Endothelial cell of umbilical vein (primary cell): ENCODE data around the gene PLA2G5. TPM values are rescaled to one million over a fixed set of nuclear protein-coding genes. Genes with fewer than 3 reads are reported as not detected.

Experiments
- BruUV-seq: library from RNA; stranded (reverse); fragments of 400-500 nt; replicated peaks from 2 replicates; lab custom pipeline; 2021; lab: Mats Ljungman, UMichigan
- CTCF ChIA-PET: fragments of 300-600, 350-600 bp; sonication (Branson Sonifier 250); formaldehyde crosslinking; loops from one replicate; lab custom pipeline; 2021; ENCODE audit warnings: antibody characterized with exemption, inconsistent platforms; lab: Charles Lee
- POLR2A ChIA-PET: fragments of 300-600, 350-600 bp; sonication (Branson Sonifier 250); formaldehyde crosslinking; loops from one replicate; lab custom pipeline; 2021; ENCODE audit warnings: antibody characterized with exemption, inconsistent platforms; lab: Charles Lee
- DNase-seq: peaks from one replicate; pipeline ENCODE4 v3.0.0-alpha.2; 2011; ENCODE audit warnings: low read depth, low spot score
- FAIRE-seq: peaks from 2 replicates; lab custom pipeline; 2011; peaks lifted over from hg19 to GRCh38; lab: Jason Lieb, UNC
- H2AFZ ChIP-seq: 2 replicates; pipeline ENCODE4 v1.6.0; 2012; ENCODE audit warnings: low read depth, low read length, control low read depth, inconsistent platforms
- H3K27ac ChIP-seq: 2 replicates; pipeline ENCODE4 v1.5.1; 2011; ENCODE audit warnings: low read depth, mild to moderate bottlenecking, control low read depth, low read length, moderate library complexity; ENCODE audit not compliant: insufficient read depth
- H3K27me3 ChIP-seq, 2 experiments: 2 replicates each; pipeline versions ENCODE4 v1.6.0 to v1.6.1; 2011; ENCODE audit warnings: low read length in 2 of 2, mixed read lengths in 1 of 2; ENCODE audit not compliant: control insufficient read depth in 2 of 2, insufficient read depth in 2 of 2
- H3K36me3 ChIP-seq, 2 experiments: 2 replicates in 1 of 2; 3 replicates in 1 of 2; pipeline ENCODE4 v1.5.1; 2011; ENCODE audit warnings: low read length in 2 of 2, mild to moderate bottlenecking in 1 of 2, moderate library complexity in 1 of 2; ENCODE audit not compliant: control insufficient read depth in 2 of 2, insufficient read depth in 2 of 2; ENCODE audit errors: extremely low read depth in 1 of 2
- H3K4me1 ChIP-seq: 3 replicates; pipeline ENCODE4 v1.5.1; 2011; ENCODE audit warnings: mild to moderate bottlenecking, low read length; ENCODE audit not compliant: control insufficient read depth, insufficient read depth; ENCODE audit errors: extremely low read depth
- H3K4me2 ChIP-seq: 2 replicates; pipeline ENCODE4 v1.6.1; 2011; ENCODE audit warnings: low read length, control low read depth, mixed read lengths; ENCODE audit not compliant: insufficient read depth
- H3K4me3 ChIP-seq, 3 experiments: fragments of 200-600 bp in 1 of 3; sonication (generic), shearing (Covaris generic) in 1 of 3; replicated peaks in 1 of 3; 2 replicates each; pipeline ENCODE4 v1.5.1; 2011 to 2016; ENCODE audit warnings: control low read depth in 3 of 3, low read length in 3 of 3, mild to moderate bottlenecking in 2 of 3, inconsistent platforms in 1 of 3, low read depth in 1 of 3, moderate library complexity in 1 of 3; ENCODE audit not compliant: insufficient read depth in 1 of 3
- H3K79me2 ChIP-seq: 2 replicates; pipeline ENCODE4 v1.6.0; 2012; ENCODE audit warnings: low read length, inconsistent platforms; ENCODE audit not compliant: control insufficient read depth, insufficient read depth
- H3K9ac ChIP-seq: replicated peaks from 2 replicates; pipeline ENCODE3; 2011; ENCODE audit warnings: low read length, control low read depth; ENCODE audit not compliant: insufficient read depth; ENCODE audit errors: extremely low read depth
- H3K9me1 ChIP-seq: replicated peaks from 3 replicates; pipeline ENCODE4 v1.6.0; 2011; ENCODE audit warnings: mild to moderate bottlenecking, low read length; ENCODE audit not compliant: control insufficient read depth, insufficient read depth; ENCODE audit errors: extremely low read depth
- H3K9me3 ChIP-seq: replicated peaks from 2 replicates; pipeline ENCODE4 v1.5.1; 2012; ENCODE audit warnings: low read length, inconsistent platforms; ENCODE audit not compliant: control insufficient read depth, insufficient read depth
- H4K20me1 ChIP-seq: replicated peaks from 2 replicates; pipeline ENCODE3; 2011; ENCODE audit warnings: mild to moderate bottlenecking, low read length; ENCODE audit not compliant: control insufficient read depth, insufficient read depth; ENCODE audit errors: extremely low read depth
- EZH2 ChIP-seq: IDR thresholded peaks from 2 replicates; pipeline ENCODE4 v1.6.1; 2012; ENCODE audit warnings: borderline replicate concordance, low read depth, mild to moderate bottlenecking, moderate library complexity, low read length, inconsistent platforms; ENCODE audit not compliant: severe bottlenecking
- FOS ChIP-seq: IDR thresholded peaks from 2 replicates; pipeline ENCODE4 v1.6.1; 2011; ENCODE audit warnings: mild to moderate bottlenecking, low read length, moderate library complexity, borderline replicate concordance; ENCODE audit not compliant: insufficient read depth
- GATA2 ChIP-seq: IDR thresholded peaks from 2 replicates; pipeline ENCODE4 v1.7.0; 2011; ENCODE audit warnings: low read depth, mild to moderate bottlenecking, moderate library complexity, mixed read lengths, low read length; ENCODE audit not compliant: insufficient read length, insufficient read depth
- JUN ChIP-seq: IDR thresholded peaks from 2 replicates; pipeline ENCODE4 v1.6.1; 2011; ENCODE audit warnings: borderline replicate concordance, low read depth; ENCODE audit not compliant: insufficient read length, insufficient read depth
- MYC ChIP-seq: IDR thresholded peaks from one replicate; pipeline ENCODE4 v1.6.1; 2011; ENCODE audit warnings: mild to moderate bottlenecking, low read depth, low read length
- POLR2A ChIP-seq: IDR thresholded peaks from 2 replicates; pipeline ENCODE4 v1.6.1; 2012; ENCODE audit warnings: low read depth, mild to moderate bottlenecking, control low read depth, low read length
- POLR2AphosphoS5 ChIP-seq: IDR thresholded peaks from 2 replicates; pipeline ENCODE4 v1.6.1; 2012; ENCODE audit warnings: low read depth, mild to moderate bottlenecking, control low read depth, low read length, moderate library complexity; ENCODE audit not compliant: insufficient read depth
- dilution Hi-C: fragments of 300-500 bp; cut with MboI; formaldehyde crosslinking; loops from one replicate; pipeline ENCODE4 v1.15.0; 2019; ENCODE audit warnings: low sequenced_read_pairs; ENCODE audit not compliant: extremely low pct_ligation_motif_present
- intact Hi-C: fragments of 100-400 bp; cut with micrococcal nuclease; formaldehyde crosslinking; loops from one replicate; pipeline ENCODE4 v1.10.0; 2022
- polyA plus RNA-seq, 4 experiments: library from polyadenylated mRNA; depleted of rRNA in 3 of 4; stranded (reverse) in 3 of 4; unstranded in 1 of 4; fragments of >200 nt; gene quantifications; 2 replicates each; pipeline versions ENCODE4 v1.2.1 to v1.2.3, GENCODE V29; 2011 to 2012; ENCODE audit warnings: missing spikeins in 1 of 4
- total RNA-seq: library from RNA; stranded (reverse); gene quantifications from 2 replicates; pipeline ENCODE4 v1.2.3, GENCODE V29; 2021
- TF ChIP-seq, protein P1 (sequence below): IDR thresholded peaks from 2 replicates; pipeline ENCODE4 v1.6.1; 2011; ENCODE audit not compliant: insufficient read depth, insufficient read length
- TF ChIP-seq, protein P2 (sequence below), 2 donors: IDR thresholded peaks; 1 replicate in 1 of 2; 2 replicates in 1 of 2; pipeline ENCODE4 v1.5.1; 2011; ENCODE audit warnings: low read length in 2 of 2, mild to moderate bottlenecking in 2 of 2, moderate library complexity in 2 of 2, control low read depth in 1 of 2, inconsistent platforms in 1 of 2, low read depth in 1 of 2; ENCODE audit not compliant: insufficient read depth in 1 of 2; ENCODE audit errors: extremely low read depth in 1 of 2

The PLA2G5 gene
- total and polyA plus RNA-seq, 2 donors (not counting 3 experiments of a cell fraction or from before 2014, with no cell fraction given): 0.06 TPM; not detected in 1

DNA sequence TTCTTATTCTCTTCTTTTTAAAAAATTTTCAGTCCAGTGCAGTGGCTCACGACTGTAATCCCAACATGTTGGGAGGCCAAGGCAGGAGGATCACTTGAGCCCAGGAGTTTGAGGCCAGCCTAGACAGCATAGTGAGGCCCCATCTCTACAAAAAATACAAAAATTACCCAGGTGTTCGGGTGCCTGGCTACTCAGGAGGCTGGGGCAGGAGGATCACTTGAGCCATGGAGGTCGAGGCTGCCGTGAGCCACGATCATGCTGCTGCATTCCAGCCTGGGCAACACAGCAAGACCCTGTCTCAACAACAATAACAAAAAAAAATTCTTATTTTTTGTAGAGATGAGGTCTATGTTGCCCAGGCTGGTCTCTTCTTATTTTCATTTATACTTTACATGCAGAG, 41.5 kb downstream of the PLA2G5 start:
- H2AFZ ChIP-seq: no peak overlapping the region
- dilution Hi-C loops (no loop called here), intact Hi-C loops (no loop called here)
- H3K79me2 ChIP-seq: no peaks in the 10 kb centered on the region
- no peaks in the 10 kb centered on the region for H3K36me3 ChIP-seq
- TF ChIP-seq JUN (no peak), POLR2A (no peak), MYC (no peak), FOS (no peak), GATA2 (no peak), EZH2 (no peak), POLR2AphosphoS5 (no peak)
- TF ChIP-seq, protein P1, sequence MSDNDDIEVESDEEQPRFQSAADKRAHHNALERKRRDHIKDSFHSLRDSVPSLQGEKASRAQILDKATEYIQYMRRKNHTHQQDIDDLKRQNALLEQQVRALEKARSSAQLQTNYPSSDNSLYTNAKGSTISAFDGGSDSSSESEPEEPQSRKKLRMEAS: no peak
- TF ChIP-seq, protein P2, sequence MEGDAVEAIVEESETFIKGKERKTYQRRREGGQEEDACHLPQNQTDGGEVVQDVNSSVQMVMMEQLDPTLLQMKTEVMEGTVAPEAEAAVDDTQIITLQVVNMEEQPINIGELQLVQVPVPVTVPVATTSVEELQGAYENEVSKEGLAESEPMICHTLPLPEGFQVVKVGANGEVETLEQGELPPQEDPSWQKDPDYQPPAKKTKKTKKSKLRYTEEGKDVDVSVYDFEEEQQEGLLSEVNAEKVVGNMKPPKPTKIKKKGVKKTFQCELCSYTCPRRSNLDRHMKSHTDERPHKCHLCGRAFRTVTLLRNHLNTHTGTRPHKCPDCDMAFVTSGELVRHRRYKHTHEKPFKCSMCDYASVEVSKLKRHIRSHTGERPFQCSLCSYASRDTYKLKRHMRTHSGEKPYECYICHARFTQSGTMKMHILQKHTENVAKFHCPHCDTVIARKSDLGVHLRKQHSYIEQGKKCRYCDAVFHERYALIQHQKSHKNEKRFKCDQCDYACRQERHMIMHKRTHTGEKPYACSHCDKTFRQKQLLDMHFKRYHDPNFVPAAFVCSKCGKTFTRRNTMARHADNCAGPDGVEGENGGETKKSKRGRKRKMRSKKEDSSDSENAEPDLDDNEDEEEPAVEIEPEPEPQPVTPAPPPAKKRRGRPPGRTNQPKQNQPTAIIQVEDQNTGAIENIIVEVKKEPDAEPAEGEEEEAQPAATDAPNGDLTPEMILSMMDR (IDR thresholded peaks at IDR 0.05; ENCODE audit: extremely low read depth in 1 of 2, insufficient read depth in 1 of 2, low read depth in 1 of 2, low read length in 2 of 2): no peak
- H3K4me1 ChIP-seq: peaks cover 14% of the 10 kb centered on the region
- no peak overlapping the region for H3K9ac ChIP-seq
- no peaks in the 10 kb centered on the region for H3K9me3 ChIP-seq
- H3K9me1 ChIP-seq: no peaks in the 10 kb centered on the region
- no peak overlapping the region for H3K4me2 ChIP-seq
- no TSS peak for BruUV-seq
- no peak overlapping the region for H3K4me3 ChIP-seq
- POLR2A ChIA-PET: no interaction called here
- CTCF ChIA-PET: interaction anchor here (0.7 to 1.6 kb wide), 10 partner anchors 9 to 383 kb away, joined by 3 to 9 read pairs (median 5); no protein-coding TSS in a partner anchor
- DNase-seq (no peak), FAIRE-seq (no peak)
- H4K20me1 ChIP-seq: no peaks in the 10 kb centered on the region
- no peaks in the 10 kb centered on the region for H3K27me3 ChIP-seq
- no peak overlapping the region for H3K27ac ChIP-seq
